ENCODE results near the gene KRR1.

GRCh38 chr12:75508159-75508558, 3.2 kb downstream of the KRR1 start:
- no peak for TF ChIP-seq CTCF (conservative IDR thresholded peaks at IDR 0.05; ENCODE audit: low read depth in 2 of 2)
- no peak for TF ChIP-seq JUNB (IDR thresholded peaks at IDR 0.05; ENCODE audit: unreplicated experiment)
- TF ChIP-seq REST (IDR thresholded peaks at IDR 0.05; ENCODE audit: unreplicated experiment) = no peak
- TF ChIP-seq NANOG (IDR thresholded peaks at IDR 0.05; ENCODE audit: borderline replicate concordance) = no peak
- no peak for TF ChIP-seq POLR2AphosphoS5 (IDR thresholded peaks at IDR 0.05; ENCODE audit: low read depth)
